GM19099 (cell line): ENCODE results near the gene ADO.

Experiments
- POLR2A ChIP-seq: IDR thresholded peaks from 3 replicates; pipeline ENCODE4 v1.6.1; 2011; ENCODE audit warnings: low read depth; ENCODE audit not compliant: insufficient read length; ENCODE audit errors: extremely low read depth

The ADO gene

GRCh38 chr10:62779487-62780248 is 24.9 kb upstream of the ADO start:
- TF ChIP-seq POLR2A = no peak

GRCh38 chr10:62788861-62789467 is 15.6 kb upstream of the ADO start:
- no peak for TF ChIP-seq POLR2A

GRCh38 chr10:62790019-62790555 is 14.4 kb upstream of the ADO start:
- TF ChIP-seq POLR2A = no peak

- no peak for TF ChIP-seq POLR2A
Measured at GRCh38 chr10:62790571-62790970, 13.9 kb upstream of the ADO start.

GRCh38 chr10:62792261-62792660 is 12.3 kb upstream of the ADO start:
- no peak for TF ChIP-seq POLR2A

- TF ChIP-seq POLR2A = no peak
Measured at GRCh38 chr10:62794306-62794705, 10.2 kb upstream of the ADO start.

- no peak for TF ChIP-seq POLR2A
Measured at GRCh38 chr10:62795100-62795499, 9.4 kb upstream of the ADO start.

GRCh38 chr10:62795762-62796161 is 8.8 kb upstream of the ADO start:
- TF ChIP-seq POLR2A = no peak

GRCh38 chr10:62796896-62797295 is 7.6 kb upstream of the ADO start:
- no peak for TF ChIP-seq POLR2A

- no peak for TF ChIP-seq POLR2A
Measured at GRCh38 chr10:62801871-62802270, 2.6 kb upstream of the ADO start.

GRCh38 chr10:62803724-62804355 is 680 bp upstream of the ADO start:
- no peak for TF ChIP-seq POLR2A

- no peak for TF ChIP-seq POLR2A
Measured at GRCh38 chr10:62805231-62806099, 945 bp downstream of the ADO start.

- TF ChIP-seq POLR2A = no peak
Measured at GRCh38 chr10:62806251-62806650, 1.7 kb downstream of the ADO start.

GRCh38 chr10:62810156-62810902 is 5.8 kb downstream of the ADO start:
- TF ChIP-seq POLR2A = no peak
